ENCODE results near the gene C9orf153.

GRCh38 chr9:86183229-86184137, 76.0 kb downstream of the C9orf153 start:
- TF ChIP-seq USF1 (IDR thresholded peaks at IDR 0.05; ENCODE audit: borderline replicate concordance, low read depth) (no peak), EZH2phosphoT487 (IDR thresholded peaks at IDR 0.05; ENCODE audit: borderline replicate concordance, low read depth) (no peak), CTCF (IDR thresholded peaks at IDR 0.05) (no peak), GABPA (IDR thresholded peaks at IDR 0.05; ENCODE audit: low read depth) (no peak), TAF1 (IDR thresholded peaks at IDR 0.05; ENCODE audit: borderline replicate concordance, low read depth, low read length) (no peak)
